Upper lobe of left lung (tissue), 6 donors: ENCODE measurements around the gene URGCP. TPM values are rescaled to one million over a fixed set of nuclear protein-coding genes. Genes with fewer than 3 reads are reported as not detected.

Source experiments
- ATAC-seq, 2 donors: fragments of 200-7000 bp; cut with Tn5 transposase; one replicate each; pipeline ENCODE4 v1.9.1; 2022; ENCODE audit warnings: mild to moderate bottlenecking in 2 of 2, moderate library complexity in 2 of 2; ENCODE audit not compliant: low FRiP score in 2 of 2
- DNase-seq, 2 donors: peaks; one replicate each; pipeline ENCODE4 v3.0.0-alpha.2; 2019 to 2020
- H3K27ac ChIP-seq, 4 donors: fragments of 200-600 bp; sonication (generic); one replicate each; pipeline ENCODE4 v1.5.1; 2016 to 2019
- H3K27me3 ChIP-seq, 4 donors: fragments of 200-600 bp; sonication (generic); one replicate each; pipeline ENCODE4 v1.5.1; 2017 to 2019
- H3K36me3 ChIP-seq, 4 donors: fragments of 200-600 bp; sonication (generic); one replicate each; pipeline ENCODE4 v1.5.1; 2016 to 2019
- H3K4me1 ChIP-seq, 4 donors: fragments of 200-600 bp; sonication (generic); one replicate each; pipeline ENCODE4 v1.5.1; 2018 to 2019
- H3K4me3 ChIP-seq, 4 donors: fragments of 200-600 bp; sonication (generic); one replicate each; pipeline ENCODE4 v1.5.1; 2017 to 2019; ENCODE audit warnings: mild to moderate bottlenecking in 2 of 4, moderate library complexity in 1 of 4
- H3K9me3 ChIP-seq, 4 donors: fragments of 200-600 bp; sonication (generic); one replicate each; pipeline ENCODE4 v1.5.1; 2018 to 2019
- EP300 ChIP-seq, 4 donors: sonication (generic); formaldehyde crosslinking; IDR thresholded peaks; one replicate each; pipeline ENCODE4 v1.5.1; 2017; ENCODE audit warnings: antibody characterized with exemption in 4 of 4, control low read depth in 2 of 4
- POLR2A ChIP-seq, 4 donors: fragments of 450-650 bp; IDR thresholded peaks; one replicate each; pipeline ENCODE4 v1.5.1; 2016 to 2017; ENCODE audit warnings: antibody characterized with exemption in 4 of 4, mild to moderate bottlenecking in 2 of 4
- POLR2AphosphoS5 ChIP-seq, 2 donors: sonication (generic); formaldehyde crosslinking; IDR thresholded peaks; one replicate each; pipeline ENCODE4 v1.5.1; 2017; ENCODE audit warnings: antibody characterized with exemption in 2 of 2
- WGBS, 2 donors: methylation state at CpG; one replicate each; pipeline ENCODE4 v1.1.5; 2017 to 2018; 5-methylcytosine and 5-hydroxymethylcytosine counted together
- total RNA-seq, 6 donors: library from RNA; depleted of rRNA in 4 of 6; stranded (reverse); fragments of >200 nt in 4 of 6; gene quantifications; one replicate each; pipeline versions ENCODE4 v1.1.0 to v1.2.1, GENCODE V29; 2016 to 2021
- TF ChIP-seq, protein P1 (sequence below), 6 experiments: fragments of 450-650 bp in 4 of 6; fragments of 200-600 bp in 2 of 6; sonication (generic) in 2 of 6; IDR thresholded peaks; one replicate each; pipeline ENCODE4 v1.5.1; 2016 to 2019; ENCODE audit warnings: antibody characterized with exemption in 6 of 6
- donor health status: DM: no; HTN: no; CAD: no; lungs with moderate emphysema.
- donor health status: DM: no; HTN: yes; CAD: no; lungs with severe emphysema.

Gene URGCP
- total RNA-seq, 6 donors from 2014 or later = 24.1 to 31.4 (median 29.4) TPM

DNA sequence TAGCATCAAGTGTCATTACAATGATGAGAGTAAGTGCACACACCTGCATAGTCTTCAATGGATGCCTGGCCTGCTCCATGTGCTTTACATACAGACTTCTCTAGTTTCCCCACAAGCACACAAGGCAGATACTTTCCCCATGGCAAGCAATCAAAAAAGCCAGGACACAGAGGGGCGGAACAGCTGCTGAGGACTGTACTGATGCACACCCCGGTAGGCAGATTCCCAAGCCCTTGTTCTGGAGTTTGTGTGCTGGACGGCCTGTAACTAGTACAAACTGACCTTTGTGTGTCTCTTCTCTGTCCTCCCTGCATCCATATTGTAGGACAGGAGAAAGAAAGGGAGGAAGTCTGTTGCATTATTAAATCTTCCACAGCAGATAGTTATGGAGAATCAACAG is 45.6 kb upstream of the URGCP start:
- Histone ChIP-seq H3K27ac (no peak overlapping the region), H3K36me3 (peaks cover 3 to 60% (median 36%) of the 10 kb centered on the region in 4 donors), H3K4me3 (no peak overlapping the region), H3K4me1 (no peaks in the 10 kb centered on the region), H3K9me3 (no peaks in the 10 kb centered on the region), H3K27me3 (no peaks in the 10 kb centered on the region)
- 82 to 91% methylated on average over 3 of the region's 3 CpGs for WGBS, 2 donors
- DNase-seq (no peak), ATAC-seq (no peak)
- TF ChIP-seq EP300 (IDR thresholded peaks at IDR 0.05) = no peak
- TF ChIP-seq POLR2AphosphoS5 (IDR thresholded peaks at IDR 0.05) = no peak

DNA sequence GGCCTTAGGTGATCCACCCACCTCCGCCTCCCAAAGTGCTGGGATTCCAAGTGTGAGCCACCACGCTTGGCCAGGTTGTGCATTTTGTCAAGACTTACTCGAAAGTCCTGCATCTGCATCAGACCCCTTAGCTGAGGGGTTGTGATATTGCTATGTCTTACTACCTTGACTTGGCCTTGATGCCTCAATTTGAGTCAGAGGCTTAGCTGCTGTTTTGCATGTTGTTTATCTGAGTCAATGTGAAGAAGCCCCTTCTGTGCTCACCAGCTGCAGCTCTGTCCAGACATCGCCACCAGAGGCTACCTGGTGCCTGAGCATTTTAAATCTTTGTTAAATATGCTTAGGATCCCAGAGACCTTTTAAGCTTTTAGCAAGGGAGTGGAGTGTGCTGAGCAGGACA is 37.9 kb upstream of the URGCP start:
- TF ChIP-seq EP300 (IDR thresholded peaks at IDR 0.05) (no peak), POLR2AphosphoS5 (IDR thresholded peaks at IDR 0.05) (no peak)
- no peak for DNase-seq
- Histone ChIP-seq H3K27me3 (no peaks in the 10 kb centered on the region), H3K4me1 (no peaks in the 10 kb centered on the region), H3K4me3 (no peak overlapping the region), H3K9me3 (no peaks in the 10 kb centered on the region), H3K36me3 (peaks cover 0 to 27% (median 11%) of the 10 kb centered on the region in 4 donors), H3K27ac (no peak overlapping the region)
- no peak for ATAC-seq
- WGBS, 2 donors = 88 to 99% methylated on average over 2 to 4 of the region's 4 CpGs

DNA sequence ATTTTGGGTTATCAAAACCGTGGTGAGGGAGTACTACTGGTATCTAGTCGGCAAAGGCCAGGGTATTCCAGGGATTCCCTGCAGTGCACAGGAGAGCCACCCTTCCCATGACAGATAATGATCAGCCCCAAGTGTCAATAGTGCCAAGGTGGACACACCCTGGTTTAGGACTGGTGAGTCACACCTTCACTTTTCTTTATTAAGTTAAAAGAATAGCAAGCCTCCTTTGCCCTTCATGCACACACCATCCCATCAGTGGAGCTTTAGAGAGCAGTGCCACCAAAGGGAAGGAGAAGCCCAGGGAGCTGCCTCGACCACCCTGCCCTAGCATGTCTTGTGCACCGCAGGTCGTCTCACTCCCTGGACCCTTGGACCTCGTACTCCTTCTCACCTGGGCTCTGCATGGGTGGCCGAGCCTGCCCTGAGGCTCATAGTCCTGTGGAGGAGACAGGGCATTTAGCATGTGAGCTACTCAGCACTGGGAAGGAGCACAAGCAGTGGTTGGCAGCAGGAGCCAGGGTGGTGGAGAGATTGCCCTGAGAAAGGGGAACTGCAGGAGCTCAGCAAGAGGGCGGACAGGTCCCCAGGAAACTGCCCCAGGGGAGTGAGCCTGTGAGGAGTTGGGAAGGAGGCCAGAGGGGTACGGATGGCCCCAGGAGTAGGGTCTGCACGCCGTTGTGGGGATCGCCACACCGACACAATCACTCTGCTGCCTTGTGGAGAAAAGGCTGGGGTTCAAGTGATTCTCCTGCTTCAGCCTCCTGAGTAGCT is 37.2 kb upstream of the URGCP start:
- ATAC-seq (peak; percentile 20 to 25), DNase-seq (no peak)
- no peak for TF ChIP-seq POLR2AphosphoS5 (IDR thresholded peaks at IDR 0.05)
- TF ChIP-seq, protein P1, sequence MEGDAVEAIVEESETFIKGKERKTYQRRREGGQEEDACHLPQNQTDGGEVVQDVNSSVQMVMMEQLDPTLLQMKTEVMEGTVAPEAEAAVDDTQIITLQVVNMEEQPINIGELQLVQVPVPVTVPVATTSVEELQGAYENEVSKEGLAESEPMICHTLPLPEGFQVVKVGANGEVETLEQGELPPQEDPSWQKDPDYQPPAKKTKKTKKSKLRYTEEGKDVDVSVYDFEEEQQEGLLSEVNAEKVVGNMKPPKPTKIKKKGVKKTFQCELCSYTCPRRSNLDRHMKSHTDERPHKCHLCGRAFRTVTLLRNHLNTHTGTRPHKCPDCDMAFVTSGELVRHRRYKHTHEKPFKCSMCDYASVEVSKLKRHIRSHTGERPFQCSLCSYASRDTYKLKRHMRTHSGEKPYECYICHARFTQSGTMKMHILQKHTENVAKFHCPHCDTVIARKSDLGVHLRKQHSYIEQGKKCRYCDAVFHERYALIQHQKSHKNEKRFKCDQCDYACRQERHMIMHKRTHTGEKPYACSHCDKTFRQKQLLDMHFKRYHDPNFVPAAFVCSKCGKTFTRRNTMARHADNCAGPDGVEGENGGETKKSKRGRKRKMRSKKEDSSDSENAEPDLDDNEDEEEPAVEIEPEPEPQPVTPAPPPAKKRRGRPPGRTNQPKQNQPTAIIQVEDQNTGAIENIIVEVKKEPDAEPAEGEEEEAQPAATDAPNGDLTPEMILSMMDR (IDR thresholded peaks at IDR 0.05) = no peak
- TF ChIP-seq POLR2A (IDR thresholded peaks at IDR 0.05) = no peak
- no peak for TF ChIP-seq EP300 (IDR thresholded peaks at IDR 0.05)
- WGBS, 2 donors = 85 to 88% methylated on average over 13 of the region's 13 CpGs
- peaks cover 0 to 20% (median 9%) of the 10 kb centered on the region in 4 donors for H3K36me3 ChIP-seq
- H3K27me3 ChIP-seq = no peaks in the 10 kb centered on the region
- H3K4me3 ChIP-seq = no peak overlapping the region
- H3K4me1 ChIP-seq = no peaks in the 10 kb centered on the region
- H3K9me3 ChIP-seq = no peaks in the 10 kb centered on the region
- no peak overlapping the region for H3K27ac ChIP-seq

DNA sequence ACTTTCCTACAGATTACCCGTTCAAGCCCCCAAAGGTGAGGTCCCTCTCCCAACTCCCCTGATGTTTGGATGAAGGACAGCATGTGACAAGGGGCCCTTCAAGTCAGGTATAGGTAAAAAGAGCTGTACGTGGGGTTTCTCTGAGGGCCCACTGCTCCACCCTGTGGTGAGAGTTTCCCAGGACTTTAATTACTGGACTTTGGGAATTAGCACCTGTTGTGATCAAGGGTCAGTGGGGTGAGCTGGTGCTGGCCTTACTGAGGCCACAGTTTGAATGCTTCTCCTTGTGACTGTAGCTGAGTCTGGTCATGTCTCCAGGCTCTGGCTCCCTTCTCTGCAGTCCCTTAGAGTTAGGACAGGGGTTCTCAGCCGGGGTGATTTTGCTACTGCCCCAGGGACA is 36.6 kb upstream of the URGCP start:
- H3K36me3 ChIP-seq = peaks cover 0 to 15% (median 6%) of the 10 kb centered on the region in 4 donors
- H3K4me3 ChIP-seq = no peak overlapping the region
- TF ChIP-seq POLR2AphosphoS5 (IDR thresholded peaks at IDR 0.05) (no peak), EP300 (IDR thresholded peaks at IDR 0.05) (no peak), POLR2A (IDR thresholded peaks at IDR 0.05) (no peak)
- TF ChIP-seq, protein P1 (IDR thresholded peaks at IDR 0.05) = no peak
- WGBS, 2 donors = 77 to 84% methylated on average over 3 of the region's 3 CpGs
- no peak overlapping the region for H3K27ac ChIP-seq
- no peaks in the 10 kb centered on the region for H3K4me1 ChIP-seq
- H3K27me3 ChIP-seq = no peaks in the 10 kb centered on the region
- ATAC-seq (no peak), DNase-seq (no peak)
- H3K9me3 ChIP-seq = no peaks in the 10 kb centered on the region

DNA sequence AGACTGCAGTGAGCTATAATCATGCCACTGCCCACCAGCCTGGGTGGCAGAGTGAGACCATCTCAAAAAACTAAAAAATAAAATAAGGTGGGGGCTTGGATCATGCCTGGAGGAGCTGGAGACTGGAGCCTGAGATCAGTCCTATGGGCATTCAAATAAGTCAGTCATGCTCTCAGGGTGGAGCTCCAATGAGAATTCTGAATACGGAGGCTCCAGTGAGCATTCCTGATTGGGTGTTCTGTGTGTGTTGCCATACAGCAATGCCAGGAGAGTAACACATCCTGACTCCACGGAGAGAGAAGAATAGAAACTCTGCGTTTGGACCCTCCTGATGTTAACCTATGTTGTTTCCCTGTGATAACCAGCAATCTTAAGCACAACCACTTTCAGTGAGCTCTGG is 35.9 kb upstream of the URGCP start:
- no peak overlapping the region for H3K4me3 ChIP-seq
- no peak for DNase-seq
- no peak overlapping the region for H3K27ac ChIP-seq
- H3K4me1 ChIP-seq = no peaks in the 10 kb centered on the region
- H3K9me3 ChIP-seq = no peaks in the 10 kb centered on the region
- H3K27me3 ChIP-seq = no peaks in the 10 kb centered on the region
- H3K36me3 ChIP-seq = peaks cover 0 to 13% (median 6%) of the 10 kb centered on the region in 4 donors
- 80 to 97% methylated on average over 3 of the region's 3 CpGs for WGBS, 2 donors
- no peak for ATAC-seq
- TF ChIP-seq, protein P1 (IDR thresholded peaks at IDR 0.05) = no peak
- no peak for TF ChIP-seq POLR2A (IDR thresholded peaks at IDR 0.05)
- TF ChIP-seq POLR2AphosphoS5 (IDR thresholded peaks at IDR 0.05) = no peak
- no peak for TF ChIP-seq EP300 (IDR thresholded peaks at IDR 0.05)
